GM18511 (cell line): Measurements from ENCODE around the gene KIF13A.
"Not testable (repeated sequence)": the region's sequence is repeated elsewhere in the genome, so short reads cannot be mapped to it uniquely, and the experiment has no call there.

Source experiments
- ATAC-seq: cut with Tn5 transposase; IDR thresholded peaks from one replicate; pipeline ENCODE4 v1.9.1; 2021; ENCODE audit warnings: mild to moderate bottlenecking, moderate library complexity; ENCODE audit not compliant: unreplicated experiment

The KIF13A gene

GRCh38 chr6:17816921-17817611 lies 170.4 kb downstream of the KIF13A start:
- no peak for ATAC-seq

- ATAC-seq, result no peak
Measured at GRCh38 chr6:17813542-17813941, 173.9 kb downstream of the KIF13A start.

GRCh38 chr6:17812311-17812710 lies 175.1 kb downstream of the KIF13A start:
- ATAC-seq, result no peak

- no peak for ATAC-seq
Measured at GRCh38 chr6:17808609-17809008, 178.8 kb downstream of the KIF13A start.

GRCh38 chr6:17807431-17807830 lies 180.0 kb downstream of the KIF13A start:
- not testable (repeated sequence) for ATAC-seq

GRCh38 chr6:17803409-17803808 lies 184.0 kb downstream of the KIF13A start:
- ATAC-seq, result no peak

GRCh38 chr6:17798477-17799154 lies 188.8 kb downstream of the KIF13A start:
- no peak for ATAC-seq

- no peak for ATAC-seq
Measured at GRCh38 chr6:17790489-17790888, 196.9 kb downstream of the KIF13A start.

GRCh38 chr6:17785094-17785787 lies 202.2 kb downstream of the KIF13A start:
- ATAC-seq, result no peak

GRCh38 chr6:17780061-17780460 lies 207.4 kb downstream of the KIF13A start:
- ATAC-seq, result no peak

- no peak for ATAC-seq
Measured at GRCh38 chr6:17771609-17772008, 215.8 kb downstream of the KIF13A start.

- no peak for ATAC-seq
Measured at GRCh38 chr6:17768881-17769280, 218.6 kb downstream of the KIF13A start.

- ATAC-seq, result no peak
Measured at GRCh38 chr6:17768388-17768787, 219.0 kb downstream of the KIF13A start.

GRCh38 chr6:17762651-17763050 lies 224.8 kb downstream of the KIF13A start:
- no peak for ATAC-seq

GRCh38 chr6:17758119-17758518 lies 229.3 kb downstream of the KIF13A start:
- ATAC-seq, result no peak

GRCh38 chr6:17754254-17754653 lies 233.2 kb downstream of the KIF13A start:
- ATAC-seq, result no peak

GRCh38 chr6:17745324-17745723 lies 242.1 kb downstream of the KIF13A start:
- not testable (repeated sequence) for ATAC-seq

- not testable (repeated sequence) for ATAC-seq
Measured at GRCh38 chr6:17744757-17745308, 242.6 kb downstream of the KIF13A start.

GRCh38 chr6:17744019-17744756 lies 243.2 kb downstream of the KIF13A start:
- ATAC-seq, result no peak

- ATAC-seq, result no peak
Measured at GRCh38 chr6:17741507-17741906, 245.9 kb downstream of the KIF13A start.
